Activated naive CD8-positive, alpha-beta T cell (primary cell): ENCODE measurements around the gene TMEM130.

Experiments used
- H3K27ac Mint-ChIP-seq: one replicate; pipeline ENCODE4 v1.8.0; 2021; ENCODE audit warnings: mixed read lengths
- H3K27me3 Mint-ChIP-seq: one replicate; pipeline ENCODE4 v1.8.0; 2021; ENCODE audit warnings: mixed read lengths
- H3K36me3 Mint-ChIP-seq: one replicate; pipeline ENCODE4 v1.8.0; 2021; ENCODE audit warnings: mixed read lengths
- H3K4me1 Mint-ChIP-seq: one replicate; pipeline ENCODE4 v1.8.0; 2021; ENCODE audit warnings: low read depth, mixed read lengths
- H3K4me3 Mint-ChIP-seq: one replicate; pipeline ENCODE4 v1.8.0; 2021; ENCODE audit warnings: mild to moderate bottlenecking, mixed read lengths
- H3K9me3 Mint-ChIP-seq: one replicate; pipeline ENCODE4 v1.8.0; 2021; ENCODE audit warnings: low read depth, mixed read lengths

TMEM130 gene

DNA sequence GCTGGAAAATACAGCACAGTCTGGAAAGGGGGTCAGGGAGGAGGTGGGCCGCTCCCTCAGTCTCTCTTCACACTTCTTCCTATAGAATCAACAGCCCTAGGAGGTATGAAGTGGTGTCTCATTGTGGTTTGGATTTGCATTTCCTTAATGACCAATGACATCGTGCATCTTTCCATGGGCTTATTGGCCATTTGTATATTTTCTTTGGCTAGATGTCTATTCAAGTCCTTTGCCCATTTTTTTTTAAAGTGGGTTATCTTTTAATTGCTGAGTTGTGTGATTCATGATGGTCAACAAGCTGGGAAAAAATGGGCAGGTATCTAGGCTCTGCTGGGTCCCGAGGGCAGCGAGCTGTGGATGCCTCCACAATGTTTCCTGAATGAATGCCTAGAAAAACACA, 29.1 kb downstream of the TMEM130 start:
- no peaks in the 10 kb centered on the region for H3K9me3 Mint-ChIP-seq
- H3K27ac Mint-ChIP-seq, result no peak overlapping the region
- H3K4me1 Mint-ChIP-seq, result no peaks in the 10 kb centered on the region
- no peaks in the 10 kb centered on the region for H3K36me3 Mint-ChIP-seq
- H3K4me3 Mint-ChIP-seq, result no peak overlapping the region
- peaks cover 2% of the 10 kb centered on the region for H3K27me3 Mint-ChIP-seq

DNA sequence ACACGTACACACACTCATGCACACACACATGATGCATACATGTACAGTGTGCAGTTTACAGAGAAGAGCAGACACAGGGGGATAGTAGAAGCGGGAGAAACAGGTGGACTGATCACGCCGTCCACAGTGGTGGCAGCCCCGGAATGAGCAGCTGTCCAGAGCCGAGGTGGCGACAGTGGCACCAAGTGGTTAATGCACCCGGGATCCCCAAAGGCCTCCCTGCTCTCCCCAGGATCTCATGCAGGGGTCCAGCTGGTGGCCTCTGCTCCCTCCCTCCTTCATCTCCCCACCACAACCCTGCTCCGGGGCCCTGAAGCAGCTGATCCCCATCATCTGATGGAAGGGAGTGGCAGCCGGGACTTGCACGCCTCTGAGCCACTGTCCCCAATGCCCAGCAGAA, 29.7 kb downstream of the TMEM130 start:
- Mint-ChIP-seq H3K27ac (no peak overlapping the region), H3K4me1 (no peaks in the 10 kb centered on the region), H3K9me3 (no peaks in the 10 kb centered on the region), H3K27me3 (peaks cover 2% of the 10 kb centered on the region), H3K36me3 (no peaks in the 10 kb centered on the region), H3K4me3 (no peak overlapping the region)

DNA sequence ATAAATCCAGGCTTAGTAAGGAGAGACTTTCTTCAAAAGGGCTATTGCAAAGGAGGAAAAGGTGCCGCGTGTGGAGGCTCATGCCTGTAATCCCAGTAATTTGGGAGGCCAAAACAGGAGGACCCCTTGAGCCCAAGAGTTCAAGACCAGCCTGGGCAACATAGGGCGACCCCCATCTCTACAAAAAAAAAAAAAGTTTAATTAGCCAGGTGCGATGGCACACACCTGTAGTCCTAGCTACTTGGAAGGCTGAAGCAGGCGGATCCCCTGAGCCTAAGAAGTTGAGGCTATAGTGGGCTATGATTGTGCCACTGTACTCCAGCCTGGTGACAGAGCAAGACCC, 32.2 kb downstream of the TMEM130 start:
- Mint-ChIP-seq H3K4me3 (no peak overlapping the region), H3K4me1 (no peaks in the 10 kb centered on the region), H3K27ac (no peak overlapping the region), H3K27me3 (peaks cover 2% of the 10 kb centered on the region), H3K9me3 (no peaks in the 10 kb centered on the region), H3K36me3 (no peaks in the 10 kb centered on the region)

DNA sequence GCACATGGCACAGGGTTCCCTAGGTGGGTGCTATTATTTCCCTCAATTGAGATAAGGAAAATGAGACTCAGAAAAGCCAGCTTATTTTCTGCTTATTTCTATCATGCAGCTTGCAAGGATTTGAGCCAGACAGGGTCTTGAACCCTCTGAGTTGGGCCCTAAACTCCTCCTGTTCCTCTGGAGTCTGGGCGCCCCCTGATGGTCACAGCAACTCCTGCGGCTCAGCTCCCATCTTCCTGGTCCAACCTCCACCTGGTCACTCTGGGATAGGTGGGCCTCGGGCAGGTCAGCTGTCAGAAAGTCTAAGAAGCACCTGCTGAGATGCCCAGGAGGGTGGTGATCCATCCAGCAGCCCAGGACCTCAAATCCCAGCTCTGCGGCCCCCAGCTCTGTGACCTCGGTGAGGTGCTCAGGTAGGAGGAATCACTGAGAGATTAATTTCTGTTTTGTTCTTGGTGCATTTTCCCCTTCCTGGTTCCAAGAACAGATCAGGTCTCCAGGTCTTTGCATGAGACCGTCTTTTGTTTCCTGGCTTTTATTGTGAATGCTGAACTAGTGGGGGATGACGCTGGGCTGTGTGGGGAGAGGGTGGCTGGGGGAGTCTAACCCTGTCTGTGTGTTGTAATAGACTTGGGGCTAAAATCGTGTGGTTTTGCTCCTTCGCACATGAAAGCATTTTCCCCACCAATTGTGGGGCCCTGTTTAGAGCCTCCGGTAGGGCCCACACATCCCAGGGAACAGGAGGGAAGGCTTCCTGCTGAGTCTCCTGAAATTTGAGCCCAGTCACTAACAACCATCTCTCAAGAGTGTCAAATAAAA, 32.8 kb downstream of the TMEM130 start:
- Mint-ChIP-seq H3K4me3 (no peak overlapping the region), H3K9me3 (no peaks in the 10 kb centered on the region), H3K4me1 (no peaks in the 10 kb centered on the region), H3K27me3 (peaks cover 2% of the 10 kb centered on the region), H3K27ac (no peak overlapping the region), H3K36me3 (no peaks in the 10 kb centered on the region)

DNA sequence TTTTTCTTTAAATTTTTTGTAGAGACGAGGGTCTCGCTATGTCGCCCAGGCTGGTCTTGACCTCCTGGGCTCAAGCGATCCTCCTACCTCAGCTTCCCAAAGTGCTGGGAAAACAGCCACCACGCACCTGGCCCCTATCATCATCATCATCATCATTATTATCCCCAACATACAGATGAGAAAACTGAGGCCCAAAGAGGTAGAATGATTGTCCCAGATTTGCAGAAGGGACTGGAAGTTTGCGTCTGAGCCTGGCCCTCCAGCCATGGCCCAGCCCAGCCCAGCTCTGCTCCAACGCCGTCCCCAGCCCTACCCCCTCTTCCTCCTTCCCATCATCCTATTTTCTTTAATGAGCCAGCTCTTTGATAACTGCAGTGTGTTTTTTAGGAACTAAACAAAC, 34.9 kb downstream of the TMEM130 start:
- Mint-ChIP-seq H3K27ac (no peak overlapping the region), H3K36me3 (no peaks in the 10 kb centered on the region), H3K9me3 (no peaks in the 10 kb centered on the region), H3K27me3 (no peaks in the 10 kb centered on the region), H3K4me3 (no peak overlapping the region), H3K4me1 (no peaks in the 10 kb centered on the region)

DNA sequence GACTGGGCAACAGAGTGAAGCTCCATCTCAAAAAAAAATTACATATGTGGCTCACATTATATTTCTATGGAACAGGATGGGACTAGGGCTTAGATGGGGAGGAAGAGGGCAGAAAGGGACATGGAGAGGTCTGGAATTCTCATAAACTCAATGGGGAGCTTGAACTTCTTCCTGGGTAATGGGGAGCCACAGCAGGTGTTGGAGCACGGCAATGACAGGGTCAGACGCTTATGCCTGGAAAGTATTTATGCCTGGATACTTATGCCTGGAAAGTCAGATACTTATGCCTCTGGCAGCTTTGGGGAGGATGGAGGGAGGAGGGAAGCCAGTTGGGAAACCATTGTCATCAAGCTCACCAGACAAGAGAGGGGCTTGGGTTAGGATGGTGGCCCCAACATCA, 36.8 kb downstream of the TMEM130 start:
- H3K36me3 Mint-ChIP-seq, result no peaks in the 10 kb centered on the region
- no peaks in the 10 kb centered on the region for H3K9me3 Mint-ChIP-seq
- no peaks in the 10 kb centered on the region for H3K4me1 Mint-ChIP-seq
- no peak overlapping the region for H3K4me3 Mint-ChIP-seq
- H3K27ac Mint-ChIP-seq, result no peak overlapping the region
- H3K27me3 Mint-ChIP-seq, result no peaks in the 10 kb centered on the region

DNA sequence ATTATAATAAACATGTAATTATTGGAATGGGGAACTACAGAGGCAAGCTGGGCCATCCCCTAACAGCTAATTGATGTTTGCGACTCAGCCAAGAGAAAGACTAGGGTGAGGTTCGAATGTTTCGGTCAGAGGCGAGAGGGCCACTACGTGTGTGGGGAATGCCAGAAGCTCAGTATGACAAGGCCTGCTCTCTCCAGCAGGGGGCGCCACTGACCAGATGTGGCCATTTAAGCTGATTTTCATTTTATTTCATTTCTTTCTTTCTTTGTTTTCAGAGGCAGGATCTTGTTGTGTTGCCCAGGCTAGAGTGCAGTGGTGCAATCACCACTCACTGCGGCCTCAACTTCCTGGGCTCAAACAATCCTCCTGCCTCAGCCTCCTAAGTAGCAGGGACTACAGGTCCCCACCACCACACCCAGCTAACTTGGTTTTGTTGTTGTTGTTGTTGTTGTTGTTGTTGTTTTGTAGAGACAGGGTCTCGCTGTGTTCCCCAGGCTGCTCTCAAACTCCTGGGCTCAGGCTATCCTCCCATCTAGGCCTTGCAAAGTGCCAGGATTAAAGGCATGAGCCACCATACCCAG, 38.1 kb downstream of the TMEM130 start:
- no peaks in the 10 kb centered on the region for H3K4me1 Mint-ChIP-seq
- H3K36me3 Mint-ChIP-seq, result no peaks in the 10 kb centered on the region
- peaks cover under 1% of the 10 kb centered on the region for H3K27me3 Mint-ChIP-seq
- no peaks in the 10 kb centered on the region for H3K9me3 Mint-ChIP-seq
- no peak overlapping the region for H3K27ac Mint-ChIP-seq
- H3K4me3 Mint-ChIP-seq, result no peak overlapping the region

DNA sequence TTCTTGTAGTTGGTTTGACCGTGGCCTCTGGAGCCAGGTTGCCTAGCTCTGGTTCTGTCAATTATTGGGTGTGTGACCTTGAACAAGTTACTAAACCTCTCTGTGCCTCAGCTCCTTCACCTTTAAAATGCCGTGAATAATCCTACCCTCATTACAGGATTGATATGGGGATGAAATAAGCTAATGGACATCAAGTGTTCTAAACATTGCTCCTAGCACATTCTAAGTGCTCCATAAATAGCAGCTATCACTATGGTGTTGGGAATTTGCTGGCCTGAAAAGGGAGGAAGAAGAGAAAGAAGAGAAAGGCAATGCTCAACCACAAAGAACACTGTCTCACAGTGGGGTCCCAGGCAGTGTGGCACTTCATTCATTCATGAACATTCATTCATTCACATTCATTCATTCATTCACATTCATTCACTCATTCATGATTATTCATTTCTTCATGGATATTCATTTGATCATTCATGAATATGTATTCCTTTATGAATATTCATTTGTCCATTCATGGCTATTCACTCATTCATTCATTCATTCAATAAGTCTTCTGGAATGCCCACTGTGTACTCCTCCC, 38.8 kb downstream of the TMEM130 start:
- no peak overlapping the region for H3K27ac Mint-ChIP-seq
- H3K36me3 Mint-ChIP-seq, result no peaks in the 10 kb centered on the region
- no peaks in the 10 kb centered on the region for H3K4me1 Mint-ChIP-seq
- H3K9me3 Mint-ChIP-seq, result no peaks in the 10 kb centered on the region
- no peak overlapping the region for H3K4me3 Mint-ChIP-seq
- H3K27me3 Mint-ChIP-seq, result peaks cover 2% of the 10 kb centered on the region

DNA sequence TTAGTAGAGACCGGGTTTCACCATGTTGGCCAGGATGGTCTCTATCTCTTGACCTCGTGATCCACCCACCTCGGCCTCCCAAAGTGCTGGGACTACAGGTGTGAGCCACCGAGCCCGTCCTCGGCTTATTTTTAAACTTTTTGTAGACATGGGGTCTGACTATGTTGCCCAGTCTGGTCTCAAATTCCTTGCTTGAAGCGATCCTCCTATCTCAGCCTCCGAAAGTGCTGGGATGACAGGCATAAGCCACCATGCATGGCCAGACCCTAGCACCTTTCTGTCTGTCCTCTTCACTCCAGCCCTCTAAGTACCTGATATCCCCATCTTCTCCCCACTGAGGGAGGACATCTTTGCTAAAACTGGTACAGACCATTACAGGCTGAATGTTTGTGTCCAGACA, 41.4 kb downstream of the TMEM130 start:
- Mint-ChIP-seq H3K4me1 (no peaks in the 10 kb centered on the region), H3K9me3 (no peaks in the 10 kb centered on the region), H3K27me3 (peaks cover 3% of the 10 kb centered on the region), H3K27ac (no peak overlapping the region), H3K36me3 (no peaks in the 10 kb centered on the region), H3K4me3 (no peak overlapping the region)

DNA sequence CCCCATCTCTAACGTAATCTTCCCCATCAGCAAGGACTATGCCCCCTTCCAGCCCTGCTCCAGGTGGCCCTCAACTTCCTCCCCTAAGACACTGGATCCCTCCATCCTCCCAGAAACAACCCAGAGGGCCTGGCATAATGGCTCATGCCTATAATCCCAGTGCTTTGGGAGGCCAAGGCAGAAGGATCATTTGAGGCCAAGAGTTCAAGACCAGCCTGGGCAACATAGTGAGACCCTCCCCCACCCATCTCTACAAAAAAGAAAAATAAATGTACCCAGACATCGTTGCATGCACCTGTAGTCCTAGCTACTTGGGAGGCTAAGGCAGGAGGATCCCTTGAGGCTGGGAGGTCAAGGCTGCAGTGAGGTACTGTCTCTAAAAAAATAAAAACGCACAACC, 42.6 kb downstream of the TMEM130 start:
- Mint-ChIP-seq H3K27ac (no peak overlapping the region), H3K27me3 (peaks cover 3% of the 10 kb centered on the region), H3K4me1 (no peaks in the 10 kb centered on the region), H3K36me3 (no peaks in the 10 kb centered on the region), H3K9me3 (no peaks in the 10 kb centered on the region), H3K4me3 (no peak overlapping the region)

DNA sequence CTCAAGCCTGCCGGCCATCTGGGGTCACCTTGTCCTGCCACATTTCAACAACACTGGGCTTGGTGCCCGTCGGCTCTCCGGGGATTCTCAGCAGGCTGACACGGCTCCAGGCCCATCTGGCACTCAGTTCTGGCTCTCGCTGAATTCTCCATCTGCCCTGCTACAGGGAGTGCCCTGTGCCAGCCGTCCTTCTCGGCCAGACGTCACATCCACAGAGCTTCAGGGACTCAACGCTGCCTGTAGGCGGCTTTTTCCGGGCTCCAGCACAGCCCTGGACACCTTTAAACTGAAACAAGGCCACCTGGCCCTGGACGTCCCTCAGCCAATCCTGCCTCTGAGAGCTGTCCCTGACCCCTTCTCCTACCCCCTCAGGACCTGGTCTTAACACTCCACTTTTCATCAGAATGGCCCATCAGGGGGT, 43.0 kb downstream of the TMEM130 start:
- Mint-ChIP-seq H3K9me3 (no peaks in the 10 kb centered on the region), H3K27ac (no peak overlapping the region), H3K27me3 (peaks cover 3% of the 10 kb centered on the region), H3K4me1 (no peaks in the 10 kb centered on the region), H3K36me3 (no peaks in the 10 kb centered on the region), H3K4me3 (no peak overlapping the region)

DNA sequence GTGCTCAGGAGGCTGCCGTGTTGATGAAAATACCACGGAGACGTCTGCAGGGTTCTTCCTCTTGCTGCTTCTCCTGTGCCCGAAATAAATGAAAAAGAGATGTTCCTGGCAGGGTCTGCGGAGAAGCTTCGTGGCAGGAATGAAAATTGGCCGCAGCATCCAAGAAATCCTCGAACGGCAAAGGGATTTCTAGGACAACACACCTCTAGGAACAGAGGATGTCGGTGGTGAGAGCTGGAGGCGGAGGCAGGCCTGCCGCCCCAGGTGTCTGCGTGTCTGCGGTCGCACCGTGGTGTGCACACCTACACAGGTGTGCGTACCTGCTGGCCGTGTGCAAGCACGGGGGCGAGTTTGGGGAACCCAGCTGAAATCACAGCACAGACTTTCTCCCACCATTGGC, 43.4 kb downstream of the TMEM130 start:
- Mint-ChIP-seq H3K27me3 (peaks cover 3% of the 10 kb centered on the region), H3K9me3 (no peaks in the 10 kb centered on the region), H3K27ac (no peak overlapping the region), H3K4me1 (no peaks in the 10 kb centered on the region), H3K4me3 (no peak overlapping the region), H3K36me3 (no peaks in the 10 kb centered on the region)

DNA sequence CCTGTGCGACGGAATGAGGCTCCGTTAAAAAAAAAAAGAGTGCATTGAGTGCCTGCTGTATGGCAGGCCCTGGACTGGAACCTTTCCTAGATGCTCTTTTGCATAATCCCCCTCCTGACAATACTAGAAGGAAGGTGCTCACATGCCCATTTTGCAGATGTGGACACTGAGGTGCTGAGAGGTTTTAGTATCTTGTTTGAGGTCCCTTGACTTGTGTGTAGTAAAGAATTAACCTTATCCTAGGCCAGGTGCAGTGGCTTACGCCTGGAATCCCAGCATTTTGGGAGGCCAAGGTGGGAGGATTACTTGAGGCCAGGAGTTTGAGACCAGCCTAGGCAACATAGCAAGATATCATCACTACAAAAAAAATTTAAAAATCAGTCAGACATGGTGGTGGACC, 46.6 kb downstream of the TMEM130 start:
- H3K4me1 Mint-ChIP-seq, result no peaks in the 10 kb centered on the region
- no peak overlapping the region for H3K4me3 Mint-ChIP-seq
- peaks cover 3% of the 10 kb centered on the region for H3K27me3 Mint-ChIP-seq
- no peaks in the 10 kb centered on the region for H3K9me3 Mint-ChIP-seq
- H3K36me3 Mint-ChIP-seq, result no peaks in the 10 kb centered on the region
- no peak overlapping the region for H3K27ac Mint-ChIP-seq

DNA sequence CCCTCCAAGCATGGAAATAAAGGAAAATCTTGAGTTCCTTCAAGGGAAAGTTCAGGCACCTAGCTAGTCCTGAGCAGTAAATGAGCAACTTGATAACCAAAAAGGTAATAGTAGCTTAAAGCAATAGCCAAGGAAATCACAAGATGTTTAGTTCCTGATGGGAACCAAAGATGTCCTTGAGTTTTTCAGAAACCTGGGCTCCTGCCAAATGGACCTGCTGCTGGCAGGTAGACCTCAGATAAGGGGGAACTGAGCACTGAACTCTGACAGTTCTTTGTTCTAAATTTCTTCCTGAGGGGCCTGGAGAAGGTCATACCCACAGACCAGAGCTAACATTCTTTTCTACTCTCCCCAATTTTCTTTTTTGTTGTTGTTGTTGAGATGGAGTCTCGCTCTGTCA, 48.5 kb downstream of the TMEM130 start:
- Mint-ChIP-seq H3K4me1 (no peaks in the 10 kb centered on the region), H3K9me3 (no peaks in the 10 kb centered on the region), H3K27ac (no peak overlapping the region), H3K27me3 (peaks cover 1% of the 10 kb centered on the region), H3K4me3 (no peak overlapping the region), H3K36me3 (no peaks in the 10 kb centered on the region)

DNA sequence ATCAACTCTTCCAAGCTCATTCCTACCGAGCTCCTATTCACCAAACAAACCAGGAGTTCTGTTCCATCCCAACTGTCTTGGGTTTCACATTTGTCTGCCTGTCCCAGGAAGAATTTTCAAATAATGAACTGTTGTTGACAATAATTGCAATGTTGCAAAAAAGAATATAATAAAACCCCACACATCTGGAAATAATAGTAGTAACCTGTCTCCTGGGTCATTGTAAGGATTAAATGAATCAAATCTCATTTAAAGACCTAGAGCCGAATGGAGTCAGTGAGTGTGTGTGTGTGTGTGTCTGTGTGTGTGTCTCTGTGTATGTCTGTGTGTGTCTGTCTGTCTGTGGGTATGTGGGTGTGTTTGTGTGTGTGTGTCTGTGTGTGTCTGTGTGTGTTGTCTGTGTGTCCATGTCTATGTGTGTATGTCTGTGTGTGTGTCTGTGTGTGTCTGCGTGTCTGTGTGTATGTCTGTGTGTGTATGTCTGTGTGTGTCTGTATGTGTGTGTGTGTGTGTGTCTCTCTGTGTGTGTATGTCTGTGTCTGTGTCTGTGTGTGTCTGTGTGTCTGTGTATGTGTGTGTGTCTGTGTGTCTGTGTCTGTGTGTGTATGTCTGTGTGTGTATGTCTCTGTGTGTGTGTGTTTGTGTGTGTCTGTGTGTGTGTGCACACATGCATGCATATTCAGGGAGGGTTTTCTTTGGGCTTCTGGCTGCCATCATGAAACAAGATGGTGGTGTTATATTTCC, 52.7 kb downstream of the TMEM130 start:
- no peak overlapping the region for H3K27ac Mint-ChIP-seq
- no peaks in the 10 kb centered on the region for H3K4me1 Mint-ChIP-seq
- peaks cover 2% of the 10 kb centered on the region for H3K27me3 Mint-ChIP-seq
- H3K36me3 Mint-ChIP-seq, result no peaks in the 10 kb centered on the region
- no peak overlapping the region for H3K4me3 Mint-ChIP-seq
- H3K9me3 Mint-ChIP-seq, result no peaks in the 10 kb centered on the region
